NCI-H146 treated with DMSO at 0.1 percent for 48 hours (cell line): ENCODE data around the gene FAF2.
"Not testable (repeated sequence)": the region's sequence is repeated elsewhere in the genome, so short reads cannot be mapped to it uniquely, and the experiment has no call there.

Experiments used
- DNase-seq: peaks from one replicate; lab custom pipeline; 2025; ENCODE audit not compliant: unreplicated experiment; lab: John Stamatoyannopoulos, UW

Gene FAF2

GRCh38 chr5:176416965-176417364 is 31.2 kb upstream of the FAF2 start:
- DNase-seq: no peak

GRCh38 chr5:176418251-176418650 is 29.9 kb upstream of the FAF2 start:
- no peak for DNase-seq

DNA sequence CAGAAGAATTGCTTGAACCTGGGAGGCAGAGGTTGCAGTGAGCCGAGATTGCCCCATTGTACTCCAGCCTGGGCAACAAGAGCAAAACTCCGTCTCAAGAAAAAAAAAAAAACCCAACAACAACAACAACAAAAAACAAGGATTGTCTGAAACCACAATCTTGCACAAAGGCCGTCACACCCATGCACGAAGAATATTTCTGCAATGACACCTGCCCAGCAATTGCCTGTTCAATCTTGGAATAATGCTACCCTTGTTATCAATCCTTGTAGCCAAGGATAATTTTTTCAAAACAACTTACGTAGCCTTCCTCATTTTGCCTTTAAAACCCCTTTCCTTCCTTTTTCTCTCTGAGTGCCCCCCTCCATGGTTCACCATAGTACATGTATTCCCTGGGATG is 28.1 kb upstream of the FAF2 start:
- DNase-seq: no peak

- DNase-seq: no peak
Measured at GRCh38 chr5:176420972-176421544, 27.1 kb upstream of the FAF2 start.

DNA sequence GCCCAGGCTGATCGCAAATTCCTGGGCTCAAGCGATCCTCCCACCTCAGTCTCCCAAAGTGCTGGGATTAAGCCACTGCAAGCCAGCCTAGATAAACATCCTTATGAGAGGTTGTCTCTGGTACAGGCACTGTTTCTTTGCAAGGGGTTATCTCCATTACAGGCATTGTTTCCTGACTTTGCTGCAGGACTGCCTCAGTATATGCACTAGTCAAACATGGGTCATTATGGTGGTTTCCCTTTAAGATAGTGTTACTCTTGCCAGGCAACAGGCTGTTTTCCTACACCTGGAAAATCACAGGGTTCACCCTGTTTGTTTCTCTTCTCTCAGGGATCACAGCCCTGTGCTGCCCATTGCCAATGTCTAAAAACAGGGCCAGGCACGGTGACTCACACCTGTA is 24.0 kb upstream of the FAF2 start:
- DNase-seq: no peak

DNA sequence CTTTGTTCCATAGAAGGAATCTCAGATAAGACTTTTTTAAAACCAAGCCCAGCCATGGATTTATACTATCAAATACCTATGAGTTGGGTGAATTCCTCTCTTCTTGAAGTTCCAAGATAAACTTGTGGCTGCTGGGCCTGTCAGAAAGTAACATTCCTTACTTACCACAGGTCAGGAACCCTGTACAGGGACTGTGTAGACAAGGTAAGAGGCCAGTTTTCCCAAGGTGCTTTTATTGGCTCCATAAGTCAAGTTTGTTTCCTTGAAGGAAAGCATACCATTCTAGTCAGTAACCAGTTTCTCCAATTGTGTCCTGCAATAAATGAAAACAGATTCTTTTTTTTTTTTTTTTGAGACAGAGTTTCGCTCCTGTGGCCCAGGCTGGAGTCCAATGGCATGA is 23.0 kb upstream of the FAF2 start:
- no peak for DNase-seq

- DNase-seq: no peak
Measured at GRCh38 chr5:176425791-176426190, 22.4 kb upstream of the FAF2 start.

DNA sequence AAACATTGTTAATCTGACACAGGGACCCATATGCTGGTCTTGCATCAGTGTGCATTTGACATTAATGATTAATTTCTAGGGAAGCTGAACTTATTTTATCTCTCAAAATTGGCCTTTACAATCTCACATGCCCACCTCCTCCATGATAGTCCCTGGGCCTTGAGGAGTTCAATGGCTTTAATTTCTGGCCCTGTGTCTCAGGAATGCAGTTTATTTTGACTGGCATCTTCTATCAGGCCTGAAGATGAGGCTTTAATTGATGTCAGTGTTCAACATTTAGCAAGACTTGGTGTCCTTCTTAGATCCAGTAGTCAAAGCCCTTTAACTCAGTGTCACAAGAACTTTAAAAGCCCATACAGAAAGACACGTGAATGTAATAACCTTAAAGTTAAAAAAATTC is 21.3 kb upstream of the FAF2 start:
- DNase-seq: no peak

DNA sequence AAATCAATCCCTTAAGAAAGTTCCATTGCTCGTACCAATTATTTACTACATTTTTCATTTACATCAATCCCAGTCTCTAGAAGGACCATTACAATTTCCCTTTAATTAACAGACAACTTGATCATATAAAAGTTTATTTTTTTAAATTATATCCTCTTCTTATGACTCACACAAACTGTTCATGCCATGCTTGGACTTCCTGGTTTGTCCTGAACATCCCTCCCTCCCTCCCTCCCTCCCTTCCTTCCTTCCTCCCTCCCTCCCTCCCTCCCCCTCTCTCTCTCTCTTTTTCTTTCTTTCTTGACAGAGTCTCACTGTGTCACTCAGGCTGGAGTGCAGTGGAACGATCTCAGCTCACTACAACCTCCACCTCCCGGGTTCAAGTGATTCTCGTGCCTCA is 20.2 kb upstream of the FAF2 start:
- no peak for DNase-seq

- no peak for DNase-seq
Measured at GRCh38 chr5:176429972-176430371, 18.2 kb upstream of the FAF2 start.

- no peak for DNase-seq
Measured at GRCh38 chr5:176432707-176433106, 15.5 kb upstream of the FAF2 start.

GRCh38 chr5:176436656-176437055 is 11.5 kb upstream of the FAF2 start:
- no peak for DNase-seq

DNA sequence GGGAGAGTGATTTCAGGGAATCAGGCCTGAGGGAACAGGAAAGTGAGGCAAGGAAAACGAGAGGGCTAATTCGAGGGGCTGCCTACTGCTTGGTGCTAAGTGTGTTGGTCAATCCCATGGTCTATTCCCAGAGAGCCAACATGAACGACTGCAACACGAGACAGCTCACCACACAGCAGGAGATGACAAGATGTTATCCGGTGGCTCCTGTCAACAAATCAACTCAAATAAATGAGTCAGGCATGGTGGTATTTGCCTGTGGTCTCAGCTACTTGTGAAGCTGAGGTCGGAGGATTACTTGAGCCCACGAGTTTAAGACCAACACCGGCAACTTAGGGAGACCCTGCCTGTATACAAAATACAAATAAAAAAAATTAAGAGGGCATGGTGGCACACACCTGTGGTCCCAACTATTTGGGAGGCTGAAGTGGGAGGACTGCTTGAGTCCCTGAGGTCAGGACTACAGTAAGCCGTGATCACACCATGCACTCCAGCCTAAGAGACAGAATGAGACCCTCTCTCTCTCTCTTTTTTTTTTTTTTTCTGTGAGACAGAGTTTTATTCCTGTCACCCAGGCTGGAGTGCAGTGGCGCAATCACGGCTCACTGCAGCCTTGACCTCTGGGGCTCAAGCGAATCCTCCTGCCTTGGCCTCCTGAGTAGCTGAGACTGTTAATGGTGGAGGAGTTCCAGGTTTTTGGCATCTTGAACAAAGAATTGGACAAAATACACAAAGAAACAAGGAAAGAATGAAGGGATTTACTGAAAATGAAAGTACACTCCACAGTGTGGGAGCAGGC is 9.0 kb upstream of the FAF2 start:
- DNase-seq: no peak

DNA sequence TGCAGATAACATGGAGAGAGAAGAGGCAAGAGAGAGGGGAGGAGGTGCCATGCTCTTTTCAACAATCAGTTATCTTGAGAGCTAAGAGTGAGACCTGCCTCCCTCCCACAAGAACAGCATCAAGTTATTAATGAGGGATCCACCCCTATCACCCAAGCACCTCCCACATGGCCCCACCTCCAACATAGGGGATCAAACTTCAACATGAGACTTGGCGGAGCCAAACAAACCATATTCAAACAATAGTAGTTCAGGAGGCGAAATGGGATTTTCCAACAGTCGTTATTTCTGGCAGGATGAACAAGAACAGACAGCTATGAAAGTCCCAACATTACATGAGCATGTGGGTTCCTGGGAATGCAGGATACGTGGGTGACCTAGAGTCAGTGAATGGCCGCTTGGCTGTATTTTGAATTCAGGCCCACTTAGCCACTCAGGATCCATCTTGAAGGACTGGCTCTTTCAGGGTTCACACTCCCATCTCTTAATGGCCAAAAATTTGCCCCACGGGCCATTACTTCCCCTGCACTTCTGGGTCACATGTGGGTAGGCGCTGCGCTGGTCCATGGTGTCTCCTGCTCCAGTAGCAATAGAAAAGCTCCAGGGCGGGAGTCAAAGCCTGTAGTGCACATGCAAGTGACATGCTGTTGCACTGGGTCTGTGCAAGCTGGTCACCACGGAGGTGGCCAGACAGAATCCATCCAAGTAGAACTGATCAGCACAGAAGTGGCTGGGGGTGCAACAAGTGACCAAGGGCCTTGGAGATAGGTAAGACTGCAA is 7.1 kb upstream of the FAF2 start:
- no peak for DNase-seq

- peak; percentile 5 for DNase-seq
Measured at GRCh38 chr5:176441921-176442323, 6.3 kb upstream of the FAF2 start.

DNA sequence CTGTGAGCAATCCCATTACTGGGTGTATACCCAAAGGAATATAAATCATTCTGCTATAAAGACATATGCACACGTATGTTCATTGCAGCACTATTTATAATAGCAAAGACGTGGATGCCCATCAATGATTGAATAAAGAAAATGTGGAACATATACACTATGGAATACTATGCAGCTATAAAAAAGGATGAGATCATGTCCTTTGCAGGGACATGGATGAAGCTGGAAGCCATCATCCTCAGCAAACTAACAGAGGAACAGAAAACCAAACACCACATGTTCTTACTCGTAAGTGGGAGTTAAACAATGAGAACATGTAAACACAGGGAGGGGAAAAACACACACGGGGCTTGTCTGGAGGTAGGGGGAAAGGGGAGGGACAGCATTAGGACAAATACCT is 5.3 kb upstream of the FAF2 start:
- not testable (repeated sequence) for DNase-seq

DNA sequence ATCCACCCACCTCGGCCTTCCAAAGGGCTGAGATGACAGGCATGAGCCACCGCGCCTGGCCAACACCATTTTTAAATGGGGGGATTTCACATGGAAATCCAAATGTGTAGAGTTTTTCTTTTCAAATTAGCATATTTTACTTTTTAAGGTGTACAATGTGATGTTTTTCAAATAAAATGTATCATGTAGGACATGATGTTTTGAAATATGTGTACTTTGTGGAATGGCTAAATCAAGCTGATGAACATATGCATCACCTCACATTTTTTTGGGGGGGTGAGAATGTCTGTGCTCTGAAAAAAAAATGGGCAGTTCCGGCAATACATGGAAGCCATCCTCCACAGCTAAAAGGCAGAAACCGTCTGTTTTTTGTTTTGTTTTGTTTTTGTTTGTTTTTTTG is 3.4 kb upstream of the FAF2 start:
- DNase-seq: no peak

GRCh38 chr5:176446028-176446665 is 2.0 kb upstream of the FAF2 start:
- no peak for DNase-seq

- DNase-seq: no peak
Measured at GRCh38 chr5:176446884-176447590, 1.1 kb upstream of the FAF2 start.

DNA sequence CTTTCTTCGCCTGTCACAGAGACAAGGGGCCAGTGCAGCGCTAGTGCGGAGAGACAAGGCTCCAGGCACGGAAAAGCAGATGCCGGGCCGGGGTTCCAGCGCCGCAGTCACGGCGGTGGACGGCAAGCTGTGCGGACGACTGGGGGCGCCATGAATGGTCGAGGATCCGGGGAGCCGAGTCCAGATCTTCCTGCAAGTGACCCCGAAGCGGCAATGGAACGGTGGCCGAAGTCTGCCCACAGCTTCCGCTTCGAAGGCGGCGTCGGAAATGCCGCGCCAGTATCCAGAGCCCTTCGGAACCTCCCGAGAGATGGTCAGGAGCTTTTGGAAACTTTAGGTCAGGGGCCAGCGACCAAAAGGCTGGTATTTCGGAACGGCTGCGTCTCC is 601 bp upstream of the FAF2 start:
- no peak for DNase-seq

DNA sequence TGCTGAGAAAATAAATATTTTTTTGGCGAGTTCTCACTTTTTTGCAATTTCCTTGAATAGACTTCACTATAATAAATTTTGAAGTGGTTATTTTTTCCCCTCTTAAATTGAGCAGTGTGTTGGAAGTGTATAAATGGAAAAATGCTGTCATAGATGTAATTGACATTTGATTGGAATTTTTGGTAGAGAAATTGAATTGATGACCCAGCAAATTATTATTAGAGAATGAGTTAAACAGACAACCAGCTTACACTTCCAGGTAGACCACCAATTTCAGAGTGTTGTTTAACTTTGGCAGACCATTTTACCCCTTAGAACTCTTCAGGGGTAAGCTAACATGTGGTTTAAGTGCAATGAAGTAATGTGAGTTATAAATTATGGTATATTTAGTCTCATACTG is 1.9 kb downstream of the FAF2 start:
- no peak for DNase-seq
